ENCODE data around the gene GBP3.
"Not testable (repeated sequence)": the region's sequence is repeated elsewhere in the genome, so short reads cannot be mapped to it uniquely, and the experiment has no call there.

GBP3 gene

GRCh38 chr1:89040315-89040626 is 17.6 kb upstream of the GBP3 start:
- DNase-seq (ENCODE audit: low spot score) = no peak

- DNase-seq (ENCODE audit: low spot score) = no peak
Measured at GRCh38 chr1:89037186-89037585, 14.5 kb upstream of the GBP3 start.

GRCh38 chr1:89035080-89035479 is 12.4 kb upstream of the GBP3 start:
- no peak for DNase-seq (ENCODE audit: low spot score)

GRCh38 chr1:89034004-89034403 is 11.3 kb upstream of the GBP3 start:
- not testable (repeated sequence) for DNase-seq (ENCODE audit: low spot score)

GRCh38 chr1:89029051-89029450 is 6.4 kb upstream of the GBP3 start:
- DNase-seq (ENCODE audit: low spot score) = not testable (repeated sequence)

- DNase-seq (ENCODE audit: low spot score) = no peak
Measured at GRCh38 chr1:89025928-89026327, 3.3 kb upstream of the GBP3 start.

- no peak for DNase-seq (ENCODE audit: low spot score)
Measured at GRCh38 chr1:89023026-89023425, 360 bp upstream of the GBP3 start.

GRCh38 chr1:89018318-89018717 is 4.3 kb downstream of the GBP3 start:
- DNase-seq (ENCODE audit: low spot score) = not testable (repeated sequence)

GRCh38 chr1:89008511-89008910 is 14.2 kb downstream of the GBP3 start:
- DNase-seq (ENCODE audit: low spot score) = no peak

- DNase-seq (ENCODE audit: low spot score) = no peak
Measured at GRCh38 chr1:89005286-89006151, 17.1 kb downstream of the GBP3 start.

- DNase-seq (ENCODE audit: low spot score) = not testable (repeated sequence)
Measured at GRCh38 chr1:89002176-89002575, 20.5 kb downstream of the GBP3 start.

- DNase-seq (ENCODE audit: low spot score) = no peak
Measured at GRCh38 chr1:89001510-89001909, 21.2 kb downstream of the GBP3 start.

- DNase-seq (ENCODE audit: low spot score) = peak; percentile 88
Measured at GRCh38 chr1:88998716-88999115, 23.9 kb downstream of the GBP3 start.

- DNase-seq (ENCODE audit: low spot score) = no peak
Measured at GRCh38 chr1:88990426-88990825, 32.2 kb downstream of the GBP3 start.

GRCh38 chr1:88985692-88986091 is 37.0 kb downstream of the GBP3 start:
- DNase-seq (ENCODE audit: low spot score) = no peak

- DNase-seq (ENCODE audit: low spot score) = no peak
Measured at GRCh38 chr1:88985032-88985431, 37.6 kb downstream of the GBP3 start.

- no peak for DNase-seq (ENCODE audit: low spot score)
Measured at GRCh38 chr1:88984569-88984968, 38.1 kb downstream of the GBP3 start.

GRCh38 chr1:88983791-88984559 is 38.7 kb downstream of the GBP3 start:
- DNase-seq (ENCODE audit: low spot score) = peak; percentile 81

- no peak for DNase-seq (ENCODE audit: low spot score)
Measured at GRCh38 chr1:88982055-88982454, 40.6 kb downstream of the GBP3 start.

- DNase-seq (ENCODE audit: low spot score) = not testable (repeated sequence)
Measured at GRCh38 chr1:88981506-88981905, 41.2 kb downstream of the GBP3 start.

- DNase-seq (ENCODE audit: low spot score) = no peak
Measured at GRCh38 chr1:88980870-88981269, 41.8 kb downstream of the GBP3 start.

- DNase-seq (ENCODE audit: low spot score) = no peak
Measured at GRCh38 chr1:88979749-88980116, 42.9 kb downstream of the GBP3 start.

- no peak for DNase-seq (ENCODE audit: low spot score)
Measured at GRCh38 chr1:88979054-88979748, 43.5 kb downstream of the GBP3 start.

Data from NAMALWA (cell line).